Measurements from ENCODE around the gene ZNF592.
A peak's percentile ranks its signal among the peaks of the same experiment; 100 is the strongest.

Gene ZNF592

GRCh38 chr15:84795186-84795585, 46.8 kb downstream of the ZNF592 start:
- DNase-seq (ENCODE audit: low spot score in 2 of 2), result no peak
- peaks cover 28% of the 10 kb centered on the region for H3K36me3 Mint-ChIP-seq
- H3K27ac Mint-ChIP-seq, result no peak overlapping the region
- H3K9me3 Mint-ChIP-seq, result no peaks in the 10 kb centered on the region
- no peaks in the 10 kb centered on the region for H3K4me1 Mint-ChIP-seq
- no peak overlapping the region for H3K4me3 Mint-ChIP-seq
- no peaks in the 10 kb centered on the region for H3K27me3 Mint-ChIP-seq
- ATAC-seq (ENCODE audit: low read depth), result no peak

- no peak for ATAC-seq (ENCODE audit: low read depth)
- Mint-ChIP-seq H3K4me1 (no peaks in the 10 kb centered on the region), H3K9me3 (no peaks in the 10 kb centered on the region)
These were observed 48.8 kb downstream of the ZNF592 start for GRCh38 chr15:84797212-84797611.

GRCh38 chr15:84797801-84798200, 49.4 kb downstream of the ZNF592 start:
- DNase-seq (ENCODE audit: low spot score in 2 of 2), result no peak
- Mint-ChIP-seq H3K9me3 (no peaks in the 10 kb centered on the region), H3K4me1 (no peaks in the 10 kb centered on the region), H3K27me3 (no peaks in the 10 kb centered on the region), H3K27ac (no peak overlapping the region), H3K4me3 (no peak overlapping the region), H3K36me3 (peaks cover 19% of the 10 kb centered on the region)
- ATAC-seq (ENCODE audit: low read depth), result no peak

More at GRCh38 chr15:84797212-84797611, 48.8 kb downstream of the ZNF592 start:
- H3K36me3 Mint-ChIP-seq, result peaks cover 18% of the 10 kb centered on the region
- H3K4me3 Mint-ChIP-seq, result no peak overlapping the region
- H3K27ac Mint-ChIP-seq, result no peak overlapping the region
- H3K27me3 Mint-ChIP-seq, result no peaks in the 10 kb centered on the region
- DNase-seq (ENCODE audit: low spot score in 2 of 2), result no peak

- H3K36me3 Mint-ChIP-seq, result peaks cover 22% of the 10 kb centered on the region
- H3K27ac Mint-ChIP-seq, result no peak overlapping the region
- no peaks in the 10 kb centered on the region for H3K9me3 Mint-ChIP-seq
- DNase-seq (ENCODE audit: low spot score in 2 of 2) (no peak), ATAC-seq (ENCODE audit: low read depth) (no peak)
- no peaks in the 10 kb centered on the region for H3K27me3 Mint-ChIP-seq
- H3K4me1 Mint-ChIP-seq, result no peaks in the 10 kb centered on the region
- no peak overlapping the region for H3K4me3 Mint-ChIP-seq
These were observed 50.1 kb downstream of the ZNF592 start for GRCh38 chr15:84798436-84798946.

GRCh38 chr15:84799511-84800187, 51.3 kb downstream of the ZNF592 start:
- Mint-ChIP-seq H3K27ac (no peak overlapping the region), H3K27me3 (no peaks in the 10 kb centered on the region), H3K36me3 (peaks cover 25% of the 10 kb centered on the region), H3K4me1 (no peaks in the 10 kb centered on the region), H3K9me3 (no peaks in the 10 kb centered on the region), H3K4me3 (no peak overlapping the region)
- no peak for DNase-seq (ENCODE audit: low spot score in 2 of 2)
- no peak for ATAC-seq (ENCODE audit: low read depth)

GRCh38 chr15:84800365-84800806, 52.0 kb downstream of the ZNF592 start:
- no peak for ATAC-seq (ENCODE audit: low read depth)
- H3K27ac Mint-ChIP-seq, result no peak overlapping the region
- H3K9me3 Mint-ChIP-seq, result no peaks in the 10 kb centered on the region
- no peak overlapping the region for H3K4me3 Mint-ChIP-seq
- DNase-seq (ENCODE audit: low spot score in 2 of 2), result no peak
- H3K27me3 Mint-ChIP-seq, result no peaks in the 10 kb centered on the region
- peaks cover 29% of the 10 kb centered on the region for H3K36me3 Mint-ChIP-seq
- H3K4me1 Mint-ChIP-seq, result no peaks in the 10 kb centered on the region

- H3K4me1 Mint-ChIP-seq, result peaks cover 5% of the 10 kb centered on the region
- peaks cover 29% of the 10 kb centered on the region for H3K36me3 Mint-ChIP-seq
- DNase-seq (ENCODE audit: low spot score in 2 of 2), result no peak
- peak overlapping the region; percentile 68 for H3K27ac Mint-ChIP-seq
- H3K27me3 Mint-ChIP-seq, result no peaks in the 10 kb centered on the region
- no peaks in the 10 kb centered on the region for H3K9me3 Mint-ChIP-seq
- ATAC-seq (ENCODE audit: low read depth), result no peak
- H3K4me3 Mint-ChIP-seq, result no peak overlapping the region
These were observed 55.9 kb downstream of the ZNF592 start for GRCh38 chr15:84804005-84804900.

GRCh38 chr15:84805221-84805620, 56.8 kb downstream of the ZNF592 start:
- H3K4me3 Mint-ChIP-seq, result no peak overlapping the region
- no peaks in the 10 kb centered on the region for H3K9me3 Mint-ChIP-seq
- no peak for DNase-seq (ENCODE audit: low spot score in 2 of 2)
- no peaks in the 10 kb centered on the region for H3K27me3 Mint-ChIP-seq
- H3K4me1 Mint-ChIP-seq, result peaks cover 5% of the 10 kb centered on the region
- peaks cover 24% of the 10 kb centered on the region for H3K36me3 Mint-ChIP-seq
- no peak overlapping the region for H3K27ac Mint-ChIP-seq
- ATAC-seq (ENCODE audit: low read depth), result no peak

GRCh38 chr15:84807228-84807627, 58.8 kb downstream of the ZNF592 start:
- no peak for ATAC-seq (ENCODE audit: low read depth)
- Mint-ChIP-seq H3K27ac (no peak overlapping the region), H3K4me1 (peaks cover 5% of the 10 kb centered on the region), H3K36me3 (peaks cover 23% of the 10 kb centered on the region), H3K9me3 (peaks cover under 1% of the 10 kb centered on the region), H3K4me3 (no peak overlapping the region), H3K27me3 (no peaks in the 10 kb centered on the region)
- no peak for DNase-seq (ENCODE audit: low spot score in 2 of 2)

GRCh38 chr15:84810073-84810840, 61.9 kb downstream of the ZNF592 start:
- Mint-ChIP-seq H3K9me3 (peaks cover 1% of the 10 kb centered on the region), H3K27ac (no peak overlapping the region), H3K4me1 (peaks cover 5% of the 10 kb centered on the region), H3K36me3 (peaks cover 5% of the 10 kb centered on the region), H3K27me3 (no peaks in the 10 kb centered on the region), H3K4me3 (no peak overlapping the region)
- DNase-seq (ENCODE audit: low spot score in 2 of 2) (no peak), ATAC-seq (ENCODE audit: low read depth) (no peak)

GRCh38 chr15:84811151-84811550, 62.8 kb downstream of the ZNF592 start:
- DNase-seq (ENCODE audit: low spot score in 2 of 2) (no peak), ATAC-seq (ENCODE audit: low read depth) (no peak)
- Mint-ChIP-seq H3K27ac (no peak overlapping the region), H3K4me1 (peaks cover 5% of the 10 kb centered on the region), H3K27me3 (peaks cover 2% of the 10 kb centered on the region), H3K9me3 (peaks cover 1% of the 10 kb centered on the region), H3K4me3 (no peak overlapping the region), H3K36me3 (peaks cover 5% of the 10 kb centered on the region)

GRCh38 chr15:84811828-84812227, 63.4 kb downstream of the ZNF592 start:
- Mint-ChIP-seq H3K27ac (no peak overlapping the region), H3K27me3 (peaks cover 5% of the 10 kb centered on the region), H3K36me3 (peaks cover 3% of the 10 kb centered on the region), H3K4me1 (peaks cover 5% of the 10 kb centered on the region), H3K4me3 (no peak overlapping the region), H3K9me3 (peaks cover 1% of the 10 kb centered on the region)
- ATAC-seq (ENCODE audit: low read depth) (no peak), DNase-seq (ENCODE audit: low spot score in 2 of 2) (no peak)

GRCh38 chr15:84812842-84813241, 64.5 kb downstream of the ZNF592 start:
- Mint-ChIP-seq H3K9me3 (peaks cover 1% of the 10 kb centered on the region), H3K36me3 (peaks cover 3% of the 10 kb centered on the region), H3K27me3 (peaks cover 5% of the 10 kb centered on the region), H3K27ac (no peak overlapping the region), H3K4me1 (peaks cover 4% of the 10 kb centered on the region), H3K4me3 (no peak overlapping the region)
- DNase-seq (ENCODE audit: low spot score in 2 of 2), result no peak
- ATAC-seq (ENCODE audit: low read depth), result no peak

- no peak overlapping the region for H3K27ac Mint-ChIP-seq
- no peak for DNase-seq (ENCODE audit: low spot score in 2 of 2)
- H3K4me1 Mint-ChIP-seq, result peaks cover 7% of the 10 kb centered on the region
- peaks cover 1% of the 10 kb centered on the region for H3K9me3 Mint-ChIP-seq
- H3K4me3 Mint-ChIP-seq, result no peak overlapping the region
- H3K36me3 Mint-ChIP-seq, result peaks cover 3% of the 10 kb centered on the region
- H3K27me3 Mint-ChIP-seq, result peaks cover 7% of the 10 kb centered on the region
- no peak for ATAC-seq (ENCODE audit: low read depth)
These were observed 65.0 kb downstream of the ZNF592 start for GRCh38 chr15:84813435-84813834.

All from memory B cell (primary cell).